WTC11 (cell line): ENCODE results near the gene NMRK1.

Experiments
- CBFB ChIP-seq: sonication (generic); formaldehyde crosslinking; IDR thresholded peaks from 2 replicates; pipeline ENCODE4 v1.8.1; 2022; ENCODE audit warnings: mild to moderate bottlenecking, low read depth, missing genetic modification reagents
- RORB ChIP-seq: fragments of 250-450 bp; sonication (Bioruptor Pico); IDR thresholded peaks from 2 replicates; pipeline ENCODE4 v1.9.0; 2021; ENCODE audit warnings: mild to moderate bottlenecking
- TF ChIP-seq, protein P1 (sequence below): sonication (generic); formaldehyde crosslinking; IDR thresholded peaks from 2 replicates; pipeline ENCODE4 v1.8.1; 2023; ENCODE audit warnings: mild to moderate bottlenecking, missing genetic modification reagents
- TF ChIP-seq, protein P2 (sequence below): sonication (generic); formaldehyde crosslinking; IDR thresholded peaks from 2 replicates; pipeline ENCODE4 v1.8.0; 2023; ENCODE audit warnings: missing genetic modification reagents, mild to moderate bottlenecking, borderline replicate concordance
- TF ChIP-seq, protein P3 (sequence below): fragments of 200-600 bp; IDR thresholded peaks from 2 replicates; pipeline ENCODE4 v1.8.0; 2022; ENCODE audit warnings: antibody characterized with exemption
- TF ChIP-seq, protein P4 (sequence below): sonication (generic); formaldehyde crosslinking; IDR thresholded peaks from 2 replicates; pipeline ENCODE4 v1.8.1; 2023; ENCODE audit warnings: mild to moderate bottlenecking, missing genetic modification reagents, moderate library complexity
- TF ChIP-seq, protein P5 (sequence below): sonication (generic); formaldehyde crosslinking; IDR thresholded peaks from 2 replicates; pipeline ENCODE4 v1.8.1; 2022; ENCODE audit warnings: low read depth, mild to moderate bottlenecking, moderate library complexity, missing genetic modification reagents, borderline replicate concordance

DNA sequence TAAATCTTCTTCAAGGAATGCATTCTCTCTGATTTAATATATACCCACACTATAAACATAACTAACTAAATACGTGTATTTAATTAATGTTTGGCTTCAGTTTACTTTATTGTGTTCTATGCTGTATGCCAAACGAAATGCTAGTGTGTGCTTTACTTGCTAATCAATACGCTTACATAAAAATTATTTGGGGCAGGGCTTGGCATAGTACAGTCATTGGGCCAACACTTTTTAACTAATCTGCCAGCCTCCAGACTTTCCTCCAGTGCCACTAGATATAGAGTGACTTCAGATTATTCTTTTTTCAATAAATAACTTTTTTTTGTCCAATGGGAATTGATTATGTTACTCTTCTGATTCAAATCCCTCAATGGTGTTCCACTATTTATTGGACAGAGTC is 51.2 kb downstream of the NMRK1 start:
- TF ChIP-seq, protein P1, sequence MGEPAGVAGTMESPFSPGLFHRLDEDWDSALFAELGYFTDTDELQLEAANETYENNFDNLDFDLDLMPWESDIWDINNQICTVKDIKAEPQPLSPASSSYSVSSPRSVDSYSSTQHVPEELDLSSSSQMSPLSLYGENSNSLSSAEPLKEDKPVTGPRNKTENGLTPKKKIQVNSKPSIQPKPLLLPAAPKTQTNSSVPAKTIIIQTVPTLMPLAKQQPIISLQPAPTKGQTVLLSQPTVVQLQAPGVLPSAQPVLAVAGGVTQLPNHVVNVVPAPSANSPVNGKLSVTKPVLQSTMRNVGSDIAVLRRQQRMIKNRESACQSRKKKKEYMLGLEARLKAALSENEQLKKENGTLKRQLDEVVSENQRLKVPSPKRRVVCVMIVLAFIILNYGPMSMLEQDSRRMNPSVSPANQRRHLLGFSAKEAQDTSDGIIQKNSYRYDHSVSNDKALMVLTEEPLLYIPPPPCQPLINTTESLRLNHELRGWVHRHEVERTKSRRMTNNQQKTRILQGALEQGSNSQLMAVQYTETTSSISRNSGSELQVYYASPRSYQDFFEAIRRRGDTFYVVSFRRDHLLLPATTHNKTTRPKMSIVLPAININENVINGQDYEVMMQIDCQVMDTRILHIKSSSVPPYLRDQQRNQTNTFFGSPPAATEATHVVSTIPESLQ (CRISPR knock-in tag) = no peak
- TF ChIP-seq, protein P2, sequence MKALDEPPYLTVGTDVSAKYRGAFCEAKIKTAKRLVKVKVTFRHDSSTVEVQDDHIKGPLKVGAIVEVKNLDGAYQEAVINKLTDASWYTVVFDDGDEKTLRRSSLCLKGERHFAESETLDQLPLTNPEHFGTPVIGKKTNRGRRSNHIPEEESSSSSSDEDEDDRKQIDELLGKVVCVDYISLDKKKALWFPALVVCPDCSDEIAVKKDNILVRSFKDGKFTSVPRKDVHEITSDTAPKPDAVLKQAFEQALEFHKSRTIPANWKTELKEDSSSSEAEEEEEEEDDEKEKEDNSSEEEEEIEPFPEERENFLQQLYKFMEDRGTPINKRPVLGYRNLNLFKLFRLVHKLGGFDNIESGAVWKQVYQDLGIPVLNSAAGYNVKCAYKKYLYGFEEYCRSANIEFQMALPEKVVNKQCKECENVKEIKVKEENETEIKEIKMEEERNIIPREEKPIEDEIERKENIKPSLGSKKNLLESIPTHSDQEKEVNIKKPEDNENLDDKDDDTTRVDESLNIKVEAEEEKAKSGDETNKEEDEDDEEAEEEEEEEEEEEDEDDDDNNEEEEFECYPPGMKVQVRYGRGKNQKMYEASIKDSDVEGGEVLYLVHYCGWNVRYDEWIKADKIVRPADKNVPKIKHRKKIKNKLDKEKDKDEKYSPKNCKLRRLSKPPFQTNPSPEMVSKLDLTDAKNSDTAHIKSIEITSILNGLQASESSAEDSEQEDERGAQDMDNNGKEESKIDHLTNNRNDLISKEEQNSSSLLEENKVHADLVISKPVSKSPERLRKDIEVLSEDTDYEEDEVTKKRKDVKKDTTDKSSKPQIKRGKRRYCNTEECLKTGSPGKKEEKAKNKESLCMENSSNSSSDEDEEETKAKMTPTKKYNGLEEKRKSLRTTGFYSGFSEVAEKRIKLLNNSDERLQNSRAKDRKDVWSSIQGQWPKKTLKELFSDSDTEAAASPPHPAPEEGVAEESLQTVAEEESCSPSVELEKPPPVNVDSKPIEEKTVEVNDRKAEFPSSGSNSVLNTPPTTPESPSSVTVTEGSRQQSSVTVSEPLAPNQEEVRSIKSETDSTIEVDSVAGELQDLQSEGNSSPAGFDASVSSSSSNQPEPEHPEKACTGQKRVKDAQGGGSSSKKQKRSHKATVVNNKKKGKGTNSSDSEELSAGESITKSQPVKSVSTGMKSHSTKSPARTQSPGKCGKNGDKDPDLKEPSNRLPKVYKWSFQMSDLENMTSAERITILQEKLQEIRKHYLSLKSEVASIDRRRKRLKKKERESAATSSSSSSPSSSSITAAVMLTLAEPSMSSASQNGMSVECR = no peak
- TF ChIP-seq, protein P3, sequence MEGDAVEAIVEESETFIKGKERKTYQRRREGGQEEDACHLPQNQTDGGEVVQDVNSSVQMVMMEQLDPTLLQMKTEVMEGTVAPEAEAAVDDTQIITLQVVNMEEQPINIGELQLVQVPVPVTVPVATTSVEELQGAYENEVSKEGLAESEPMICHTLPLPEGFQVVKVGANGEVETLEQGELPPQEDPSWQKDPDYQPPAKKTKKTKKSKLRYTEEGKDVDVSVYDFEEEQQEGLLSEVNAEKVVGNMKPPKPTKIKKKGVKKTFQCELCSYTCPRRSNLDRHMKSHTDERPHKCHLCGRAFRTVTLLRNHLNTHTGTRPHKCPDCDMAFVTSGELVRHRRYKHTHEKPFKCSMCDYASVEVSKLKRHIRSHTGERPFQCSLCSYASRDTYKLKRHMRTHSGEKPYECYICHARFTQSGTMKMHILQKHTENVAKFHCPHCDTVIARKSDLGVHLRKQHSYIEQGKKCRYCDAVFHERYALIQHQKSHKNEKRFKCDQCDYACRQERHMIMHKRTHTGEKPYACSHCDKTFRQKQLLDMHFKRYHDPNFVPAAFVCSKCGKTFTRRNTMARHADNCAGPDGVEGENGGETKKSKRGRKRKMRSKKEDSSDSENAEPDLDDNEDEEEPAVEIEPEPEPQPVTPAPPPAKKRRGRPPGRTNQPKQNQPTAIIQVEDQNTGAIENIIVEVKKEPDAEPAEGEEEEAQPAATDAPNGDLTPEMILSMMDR = no peak
- TF ChIP-seq, protein P4, sequence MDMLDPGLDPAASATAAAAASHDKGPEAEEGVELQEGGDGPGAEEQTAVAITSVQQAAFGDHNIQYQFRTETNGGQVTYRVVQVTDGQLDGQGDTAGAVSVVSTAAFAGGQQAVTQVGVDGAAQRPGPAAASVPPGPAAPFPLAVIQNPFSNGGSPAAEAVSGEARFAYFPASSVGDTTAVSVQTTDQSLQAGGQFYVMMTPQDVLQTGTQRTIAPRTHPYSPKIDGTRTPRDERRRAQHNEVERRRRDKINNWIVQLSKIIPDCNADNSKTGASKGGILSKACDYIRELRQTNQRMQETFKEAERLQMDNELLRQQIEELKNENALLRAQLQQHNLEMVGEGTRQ (CRISPR knock-in tag) = no peak
- TF ChIP-seq, protein P5, sequence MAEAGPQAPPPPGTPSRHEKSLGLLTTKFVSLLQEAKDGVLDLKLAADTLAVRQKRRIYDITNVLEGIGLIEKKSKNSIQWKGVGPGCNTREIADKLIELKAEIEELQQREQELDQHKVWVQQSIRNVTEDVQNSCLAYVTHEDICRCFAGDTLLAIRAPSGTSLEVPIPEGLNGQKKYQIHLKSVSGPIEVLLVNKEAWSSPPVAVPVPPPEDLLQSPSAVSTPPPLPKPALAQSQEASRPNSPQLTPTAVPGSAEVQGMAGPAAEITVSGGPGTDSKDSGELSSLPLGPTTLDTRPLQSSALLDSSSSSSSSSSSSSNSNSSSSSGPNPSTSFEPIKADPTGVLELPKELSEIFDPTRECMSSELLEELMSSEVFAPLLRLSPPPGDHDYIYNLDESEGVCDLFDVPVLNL (CRISPR knock-in tag) = no peak
- TF ChIP-seq RORB (CRISPR knock-in tag) = no peak
- TF ChIP-seq CBFB (CRISPR knock-in tag) = no peak
